Rectal smooth muscle tissue (tissue), 1 donor: ENCODE measurements around the gene YAE1.

Experiments used
- H3K27ac ChIP-seq: one replicate; pipeline ENCODE4 v1.7.0; 2013; ENCODE audit warnings: low read depth, low read length, inconsistent platforms
- H3K27me3 ChIP-seq: one replicate; pipeline ENCODE4 v1.7.0; 2013; ENCODE audit warnings: low read length; ENCODE audit not compliant: control insufficient read depth, insufficient read depth
- H3K36me3 ChIP-seq: one replicate; pipeline ENCODE4 v1.7.0; 2013; ENCODE audit warnings: low read length; ENCODE audit not compliant: control insufficient read depth, insufficient read depth
- H3K4me1 ChIP-seq: one replicate; pipeline ENCODE4 v1.7.0; 2013; ENCODE audit warnings: low read length; ENCODE audit not compliant: control insufficient read depth, insufficient read depth
- H3K4me3 ChIP-seq: one replicate; pipeline ENCODE4 v1.7.0; 2013; ENCODE audit warnings: low read length
- H3K9ac ChIP-seq: one replicate; pipeline ENCODE4 v1.7.0; 2013; ENCODE audit warnings: low read length

Gene YAE1

GRCh38 chr7:39566023-39566921 lies at the start of gene YAE1:
TSS of gene YAE1 (plus strand) at chr7:39566404. CDS start at chr7:39566419, 15 bp downstream.
- Histone ChIP-seq H3K27ac (peak within 1 kb of the TSS; percentile 87), H3K4me1 (peaks cover 3% of the 10 kb centered on the region), H3K27me3 (no peaks in the 10 kb centered on the region), H3K36me3 (no peaks in the 10 kb centered on the region), H3K9ac (peak within 1 kb of the TSS; percentile 50), H3K4me3 (peak within 1 kb of the TSS; percentile 93)

- no peaks in the 10 kb centered on the region for H3K4me1 ChIP-seq
- H3K36me3 ChIP-seq = no peaks in the 10 kb centered on the region
- H3K4me3 ChIP-seq = no peak overlapping the region
- no peak overlapping the region for H3K9ac ChIP-seq
- no peaks in the 10 kb centered on the region for H3K27me3 ChIP-seq
- H3K27ac ChIP-seq = no peak overlapping the region
Observed at GRCh38 chr7:39516498-39516897, 49.7 kb upstream of the YAE1 start.

- Histone ChIP-seq H3K27me3 (no peaks in the 10 kb centered on the region), H3K4me3 (no peak overlapping the region), H3K36me3 (no peaks in the 10 kb centered on the region), H3K9ac (no peak overlapping the region), H3K27ac (no peak overlapping the region), H3K4me1 (no peaks in the 10 kb centered on the region)
Observed at GRCh38 chr7:39517240-39517639, 49.0 kb upstream of the YAE1 start.

- Histone ChIP-seq H3K36me3 (no peaks in the 10 kb centered on the region), H3K9ac (no peak overlapping the region), H3K4me1 (no peaks in the 10 kb centered on the region), H3K4me3 (no peak overlapping the region), H3K27ac (no peak overlapping the region), H3K27me3 (no peaks in the 10 kb centered on the region)
Observed at GRCh38 chr7:39525926-39526325, 40.3 kb upstream of the YAE1 start.

- Histone ChIP-seq H3K9ac (no peak overlapping the region), H3K4me3 (no peak overlapping the region)
Observed at GRCh38 chr7:39526666-39527065, 39.5 kb upstream of the YAE1 start.

GRCh38 chr7:39527296-39527695 lies 38.9 kb upstream of the YAE1 start:
- no peak overlapping the region for H3K9ac ChIP-seq
- H3K27ac ChIP-seq = no peak overlapping the region
- H3K4me3 ChIP-seq = no peak overlapping the region
- no peaks in the 10 kb centered on the region for H3K4me1 ChIP-seq
- no peaks in the 10 kb centered on the region for H3K27me3 ChIP-seq
- no peaks in the 10 kb centered on the region for H3K36me3 ChIP-seq

More at GRCh38 chr7:39526666-39527065, 39.5 kb upstream of the YAE1 start:
- no peaks in the 10 kb centered on the region for H3K36me3 ChIP-seq
- H3K27ac ChIP-seq = no peak overlapping the region
- H3K4me1 ChIP-seq = no peaks in the 10 kb centered on the region
- no peaks in the 10 kb centered on the region for H3K27me3 ChIP-seq

GRCh38 chr7:39527951-39528350 lies 38.3 kb upstream of the YAE1 start:
- no peak overlapping the region for H3K4me3 ChIP-seq
- no peaks in the 10 kb centered on the region for H3K27me3 ChIP-seq
- no peak overlapping the region for H3K27ac ChIP-seq
- no peaks in the 10 kb centered on the region for H3K36me3 ChIP-seq
- H3K4me1 ChIP-seq = no peaks in the 10 kb centered on the region
- H3K9ac ChIP-seq = no peak overlapping the region

- Histone ChIP-seq H3K27me3 (no peaks in the 10 kb centered on the region), H3K27ac (no peak overlapping the region), H3K4me1 (no peaks in the 10 kb centered on the region), H3K4me3 (no peak overlapping the region), H3K36me3 (no peaks in the 10 kb centered on the region), H3K9ac (no peak overlapping the region)
Observed at GRCh38 chr7:39528849-39529248, 37.4 kb upstream of the YAE1 start.

GRCh38 chr7:39529582-39529981 lies 36.6 kb upstream of the YAE1 start:
- H3K4me1 ChIP-seq = no peaks in the 10 kb centered on the region
- H3K27me3 ChIP-seq = no peaks in the 10 kb centered on the region
- no peak overlapping the region for H3K9ac ChIP-seq
- no peak overlapping the region for H3K27ac ChIP-seq
- H3K36me3 ChIP-seq = no peaks in the 10 kb centered on the region
- no peak overlapping the region for H3K4me3 ChIP-seq

GRCh38 chr7:39530971-39531370 lies 35.2 kb upstream of the YAE1 start:
- H3K27ac ChIP-seq = no peak overlapping the region
- no peak overlapping the region for H3K9ac ChIP-seq
- no peaks in the 10 kb centered on the region for H3K27me3 ChIP-seq
- H3K4me1 ChIP-seq = no peaks in the 10 kb centered on the region
- H3K4me3 ChIP-seq = no peak overlapping the region
- H3K36me3 ChIP-seq = no peaks in the 10 kb centered on the region

- no peaks in the 10 kb centered on the region for H3K36me3 ChIP-seq
- no peak overlapping the region for H3K9ac ChIP-seq
- H3K27ac ChIP-seq = no peak overlapping the region
- H3K4me3 ChIP-seq = no peak overlapping the region
- no peaks in the 10 kb centered on the region for H3K27me3 ChIP-seq
- H3K4me1 ChIP-seq = no peaks in the 10 kb centered on the region
Observed at GRCh38 chr7:39531818-39532217, 34.4 kb upstream of the YAE1 start.

- no peaks in the 10 kb centered on the region for H3K27me3 ChIP-seq
- no peaks in the 10 kb centered on the region for H3K36me3 ChIP-seq
- no peak overlapping the region for H3K4me3 ChIP-seq
- no peak overlapping the region for H3K27ac ChIP-seq
- no peaks in the 10 kb centered on the region for H3K4me1 ChIP-seq
- no peak overlapping the region for H3K9ac ChIP-seq
Observed at GRCh38 chr7:39532832-39533231, 33.4 kb upstream of the YAE1 start.

GRCh38 chr7:39534599-39534998 lies 31.6 kb upstream of the YAE1 start:
- Histone ChIP-seq H3K27me3 (no peaks in the 10 kb centered on the region), H3K36me3 (no peaks in the 10 kb centered on the region), H3K4me3 (no peak overlapping the region), H3K9ac (no peak overlapping the region), H3K27ac (no peak overlapping the region), H3K4me1 (no peaks in the 10 kb centered on the region)
